IPS-18c (cell line): Measurements from ENCODE around the gene ZNF280A.
"Not testable (repeated sequence)": the region's sequence is repeated elsewhere in the genome, so short reads cannot be mapped to it uniquely, and the experiment has no call there.

ENCODE experiments used
- H3K4me3 ChIP-seq: 2 replicates; pipeline ENCODE4 v1.7.0; 2013; ENCODE audit warnings: low read depth, mild to moderate bottlenecking, low read length, moderate library complexity; ENCODE audit not compliant: insufficient read depth
- H3K9me3 ChIP-seq: one replicate; pipeline ENCODE4 v1.6.1; 2013; ENCODE audit warnings: mild to moderate bottlenecking, low read length, moderate library complexity; ENCODE audit not compliant: control insufficient read depth, insufficient read depth

ZNF280A gene

DNA sequence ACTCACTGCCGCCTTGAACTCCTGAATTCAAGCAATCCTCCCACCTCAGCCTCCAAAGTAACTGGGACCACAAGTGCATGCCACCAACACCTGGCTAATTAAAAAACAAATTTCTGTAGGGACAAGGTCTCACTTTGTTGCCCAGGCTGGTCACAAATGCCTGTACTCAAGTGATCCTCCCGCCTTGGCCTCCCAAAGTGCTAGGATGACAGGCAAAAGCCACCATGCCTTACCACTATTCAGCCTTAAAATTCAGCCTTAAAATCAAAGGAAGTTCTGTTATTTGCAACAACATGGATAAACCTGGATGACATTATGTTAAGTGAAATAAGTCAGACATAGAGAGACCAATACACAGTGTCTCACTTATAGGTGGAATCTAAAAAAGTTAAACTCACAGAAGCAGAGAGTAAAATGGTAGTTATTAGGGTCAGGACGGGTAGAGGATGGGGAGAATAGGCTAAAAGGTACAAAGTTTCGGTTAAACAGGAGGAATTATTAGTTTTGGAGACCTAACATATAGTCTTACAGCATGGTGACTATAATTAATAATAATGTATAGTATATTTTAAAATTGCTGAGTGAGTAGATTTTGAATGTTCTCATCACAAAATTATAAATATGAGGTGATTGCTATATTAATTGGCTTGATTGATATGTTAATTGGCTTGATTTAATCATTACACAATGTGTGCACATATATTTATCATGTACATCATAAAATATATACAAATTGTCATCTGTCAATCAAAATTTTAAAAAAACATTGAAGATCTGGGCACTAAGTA is 6.2 kb upstream of the ZNF280A start:
- Histone ChIP-seq H3K9me3 (no peaks in the 10 kb centered on the region), H3K4me3 (no peak overlapping the region)

DNA sequence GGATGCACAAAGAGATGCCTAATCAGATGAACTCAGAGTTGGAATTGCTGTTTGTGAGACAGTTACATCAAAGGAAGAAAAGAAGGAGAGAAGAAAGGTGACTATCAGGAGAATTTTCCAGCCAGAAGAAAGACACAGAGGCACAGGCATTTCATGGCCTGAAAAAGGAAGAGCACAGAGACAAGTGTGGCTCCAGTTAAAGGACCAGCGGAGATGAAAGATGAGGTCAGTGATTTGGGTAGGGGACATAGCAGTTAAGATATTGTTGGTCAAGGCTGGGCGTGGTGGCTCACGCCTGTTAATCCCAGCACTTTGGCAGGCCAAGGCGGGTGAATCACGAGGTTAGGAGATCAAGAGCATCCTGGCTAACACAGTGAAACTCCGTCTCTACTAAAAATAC is 3.4 kb upstream of the ZNF280A start:
- Histone ChIP-seq H3K9me3 (no peaks in the 10 kb centered on the region), H3K4me3 (no peak overlapping the region)

DNA sequence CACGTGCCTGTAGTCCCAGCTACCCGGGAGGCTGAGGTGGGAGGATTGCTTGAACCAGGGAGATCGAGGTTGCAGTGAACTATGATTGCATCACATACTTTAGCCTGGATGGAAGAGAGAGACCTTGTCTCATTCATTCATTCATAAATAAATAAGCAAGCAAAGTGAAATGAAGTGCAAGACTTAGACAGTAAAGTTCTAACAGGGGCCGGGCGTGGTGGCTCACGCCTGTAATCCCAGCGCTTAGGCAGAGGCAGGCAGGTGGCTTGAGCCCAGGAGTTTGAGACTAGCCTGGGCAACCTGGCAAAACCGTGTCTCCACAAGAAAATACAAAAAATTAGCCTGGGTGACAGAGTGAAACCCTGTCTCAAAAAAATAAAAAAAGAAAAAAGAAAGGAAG is 1.6 kb upstream of the ZNF280A start:
- Histone ChIP-seq H3K4me3 (no peak overlapping the region), H3K9me3 (no peaks in the 10 kb centered on the region)

DNA sequence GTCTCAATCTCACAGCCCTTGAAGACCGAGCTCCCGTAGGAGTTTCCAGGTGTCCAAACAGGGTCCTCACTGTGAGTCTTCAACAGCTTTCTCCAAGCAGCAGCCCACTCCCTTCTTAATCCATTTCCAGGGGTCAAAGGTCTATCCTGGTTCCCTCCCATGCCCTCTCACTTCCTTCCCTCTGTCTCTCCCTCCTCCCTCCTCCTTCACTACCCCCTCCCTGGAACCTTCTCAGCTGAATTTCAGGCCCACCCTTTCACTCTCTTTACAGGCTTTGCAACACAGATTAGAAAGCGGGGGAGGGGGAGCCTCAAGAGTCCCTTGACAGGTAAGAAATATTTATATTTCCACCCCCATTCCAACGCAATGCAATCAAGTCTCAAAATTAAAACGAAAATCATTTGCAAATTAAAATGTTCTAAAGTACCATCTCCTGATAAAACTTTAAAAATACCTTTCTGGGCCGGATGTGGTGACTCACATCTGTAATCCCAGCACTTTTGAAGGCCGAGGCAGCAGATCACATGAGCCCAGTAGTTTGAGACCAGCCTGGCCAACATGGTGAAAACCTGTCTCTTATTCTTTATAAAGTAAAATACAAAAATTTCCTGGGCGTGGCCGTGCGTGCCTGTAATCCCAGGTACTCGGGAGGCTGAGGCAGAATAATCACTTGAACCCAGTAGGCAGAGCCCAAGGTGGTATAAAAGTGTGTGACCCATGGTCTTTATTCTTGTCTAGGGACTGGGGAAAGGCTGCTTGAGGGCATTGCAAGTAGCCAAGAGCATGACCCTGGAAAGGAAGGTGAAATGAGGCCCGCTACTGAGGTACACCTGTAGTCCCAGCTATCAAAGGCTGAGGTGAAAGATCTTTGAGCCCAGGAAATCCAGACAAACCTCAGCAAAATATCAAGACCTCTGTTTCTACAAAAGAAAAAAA is 865 bp upstream of the ZNF280A start:
- Histone ChIP-seq H3K9me3 (no peaks in the 10 kb centered on the region), H3K4me3 (no peak overlapping the region)

DNA sequence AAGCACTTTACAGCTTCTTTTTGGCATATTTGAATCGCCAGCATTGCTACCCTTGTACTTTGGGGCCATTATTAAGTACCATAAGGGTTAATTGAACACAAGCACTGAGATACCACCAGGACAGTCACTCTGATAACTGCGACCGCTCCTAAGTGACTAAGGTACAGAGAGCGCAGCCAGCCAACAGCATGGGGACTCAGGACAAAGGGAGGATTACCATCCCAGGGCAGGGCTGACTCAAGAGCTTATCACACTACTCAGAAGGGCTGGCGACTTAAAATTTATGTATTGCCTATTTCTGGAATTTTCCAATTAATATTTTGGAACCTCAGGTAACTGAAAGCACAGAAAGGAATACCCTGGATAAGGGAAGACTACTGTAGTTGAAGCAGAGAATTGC is 479 bp downstream of the ZNF280A start:
- H3K9me3 ChIP-seq, result no peaks in the 10 kb centered on the region
- H3K4me3 ChIP-seq, result no peak overlapping the region

DNA sequence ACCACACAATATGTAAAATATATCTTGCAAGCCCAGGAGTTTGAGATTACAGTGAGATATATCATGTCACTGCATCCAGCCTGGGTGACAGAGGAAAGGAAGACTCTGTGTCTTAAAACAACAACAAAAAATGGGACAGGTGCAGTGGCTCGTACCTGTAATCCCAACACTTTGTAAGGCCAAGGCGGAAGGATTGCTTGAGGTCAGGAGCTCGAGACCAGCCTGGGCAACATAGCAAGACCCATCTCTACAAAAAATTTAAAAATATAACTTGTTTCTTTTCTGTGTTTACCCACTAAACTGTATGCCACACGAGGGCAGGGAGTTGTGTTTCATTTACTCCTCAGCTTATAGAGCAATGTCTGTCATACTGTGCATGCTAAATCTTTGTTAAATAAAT is 3.1 kb downstream of the ZNF280A start:
- Histone ChIP-seq H3K9me3 (no peaks in the 10 kb centered on the region), H3K4me3 (no peak overlapping the region)

DNA sequence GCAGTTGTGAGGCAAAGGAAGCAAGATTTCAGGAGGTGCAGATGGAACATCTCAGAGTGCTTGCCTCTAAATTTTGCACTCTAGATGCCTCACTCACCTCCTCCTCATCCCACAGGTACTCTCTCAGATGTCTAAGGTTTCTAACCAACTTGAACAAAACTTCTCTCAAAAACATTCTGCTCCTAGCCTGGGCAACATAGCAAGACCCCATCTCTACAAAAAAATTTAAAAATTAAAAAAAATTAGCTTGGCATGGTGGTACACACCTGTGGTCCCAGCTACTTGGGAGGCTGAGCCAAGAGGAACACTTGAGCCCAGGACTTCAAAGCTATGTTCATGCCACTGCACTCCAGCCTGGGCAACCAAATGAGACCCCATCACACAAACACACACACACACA is 4.2 kb downstream of the ZNF280A start:
- H3K4me3 ChIP-seq, result no peak overlapping the region
- H3K9me3 ChIP-seq, result no peaks in the 10 kb centered on the region

DNA sequence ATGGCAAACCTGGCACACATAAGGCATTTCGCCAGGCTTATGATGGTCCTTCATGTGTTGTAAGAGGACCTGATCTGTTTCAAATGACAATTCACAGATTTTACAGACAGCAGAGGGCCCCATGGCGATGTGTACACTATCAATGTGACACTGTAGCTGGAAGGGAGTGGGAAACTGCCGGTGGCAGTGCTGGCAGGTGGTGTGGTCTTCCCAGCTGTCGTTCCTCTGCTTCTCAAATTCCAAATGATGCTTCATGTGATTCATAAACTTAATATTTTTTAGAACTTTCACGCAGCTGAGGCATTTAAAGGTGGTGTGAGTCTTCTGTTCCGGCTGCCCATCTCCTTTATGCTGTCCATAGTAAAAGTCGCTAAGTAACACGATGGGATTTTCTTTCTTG is 5.6 kb downstream of the ZNF280A start:
- not testable (repeated sequence) for H3K9me3 ChIP-seq, H3K4me3 ChIP-seq

DNA sequence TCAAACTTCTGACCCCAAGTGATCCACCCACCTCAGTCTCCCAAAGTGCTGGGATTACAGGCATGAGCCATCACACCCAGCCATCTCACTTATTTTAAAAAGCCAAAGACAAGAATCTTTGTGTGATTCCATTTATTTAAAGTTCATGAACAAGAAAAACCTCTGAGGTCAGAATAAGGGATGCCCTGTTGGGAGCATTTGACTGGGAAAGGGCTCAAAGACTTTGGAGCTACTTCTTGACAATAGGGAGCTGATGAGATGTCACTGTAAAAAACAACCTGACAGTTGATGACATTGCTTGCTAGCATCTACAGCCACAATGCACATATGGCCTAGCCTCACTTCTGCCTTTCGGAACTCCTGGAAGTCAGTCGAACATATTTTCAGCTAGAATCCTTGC is 6.5 kb downstream of the ZNF280A start:
- Histone ChIP-seq H3K9me3 (no peaks in the 10 kb centered on the region), H3K4me3 (no peak overlapping the region)

DNA sequence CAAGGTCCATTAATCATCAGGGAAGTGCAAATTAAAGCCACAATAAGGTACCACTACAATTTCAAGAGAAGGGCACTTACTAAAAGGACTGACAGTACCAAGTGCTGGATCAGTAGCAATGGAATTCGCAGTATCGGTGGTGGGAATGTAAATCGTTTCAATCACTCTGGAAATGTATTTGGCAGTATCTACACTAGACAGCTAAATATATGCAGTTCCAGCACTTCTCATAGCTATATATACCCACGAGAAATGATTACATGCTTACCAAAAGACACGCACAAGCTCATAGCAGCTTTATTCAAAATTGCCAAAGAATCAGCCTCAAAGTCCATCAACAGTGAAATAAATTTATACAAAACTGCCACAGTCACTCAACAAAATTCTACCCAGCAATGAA is 7.1 kb downstream of the ZNF280A start:
- no peak overlapping the region for H3K4me3 ChIP-seq
- H3K9me3 ChIP-seq, result no peaks in the 10 kb centered on the region

DNA sequence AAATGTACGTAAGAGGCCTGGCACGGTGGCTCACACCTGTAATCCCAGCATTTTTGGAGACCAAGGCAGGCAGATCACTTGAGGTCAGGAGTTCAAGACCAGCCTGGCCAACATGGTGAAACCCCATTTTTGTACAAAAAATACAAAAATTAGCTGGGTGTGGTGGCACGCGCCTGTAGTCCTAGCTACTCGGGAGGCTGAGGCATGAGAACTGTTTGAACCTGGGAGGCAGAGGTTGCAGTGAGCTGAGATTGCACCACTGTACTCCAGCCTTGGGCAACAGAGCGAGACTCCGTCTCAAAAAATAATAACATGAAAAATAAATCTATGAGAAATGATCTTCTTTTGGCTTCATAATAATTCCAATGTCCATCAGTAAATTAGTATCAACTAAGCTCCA is 9.2 kb downstream of the ZNF280A start:
- H3K9me3 ChIP-seq, H3K4me3 ChIP-seq: not testable (repeated sequence)

DNA sequence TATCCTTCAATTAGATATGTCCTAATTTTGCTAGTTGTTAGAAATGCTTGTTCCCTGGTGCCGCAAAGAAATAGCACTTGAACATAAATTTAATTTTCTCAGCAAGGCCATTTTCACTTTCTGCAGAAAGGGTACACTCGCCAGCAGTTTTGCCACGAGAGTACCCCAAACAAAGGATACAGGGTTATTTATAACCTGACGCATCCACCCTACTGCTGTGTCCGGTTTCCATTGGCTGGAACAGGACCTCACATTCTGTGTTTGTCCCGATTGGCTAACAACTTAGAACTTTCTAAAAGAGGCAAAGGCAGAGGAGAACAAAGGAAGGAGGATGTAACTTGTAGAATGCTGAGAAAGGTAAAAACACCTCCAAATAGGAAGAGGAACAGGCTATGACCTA is 10.2 kb downstream of the ZNF280A start:
- H3K4me3 ChIP-seq, H3K9me3 ChIP-seq: not testable (repeated sequence)

DNA sequence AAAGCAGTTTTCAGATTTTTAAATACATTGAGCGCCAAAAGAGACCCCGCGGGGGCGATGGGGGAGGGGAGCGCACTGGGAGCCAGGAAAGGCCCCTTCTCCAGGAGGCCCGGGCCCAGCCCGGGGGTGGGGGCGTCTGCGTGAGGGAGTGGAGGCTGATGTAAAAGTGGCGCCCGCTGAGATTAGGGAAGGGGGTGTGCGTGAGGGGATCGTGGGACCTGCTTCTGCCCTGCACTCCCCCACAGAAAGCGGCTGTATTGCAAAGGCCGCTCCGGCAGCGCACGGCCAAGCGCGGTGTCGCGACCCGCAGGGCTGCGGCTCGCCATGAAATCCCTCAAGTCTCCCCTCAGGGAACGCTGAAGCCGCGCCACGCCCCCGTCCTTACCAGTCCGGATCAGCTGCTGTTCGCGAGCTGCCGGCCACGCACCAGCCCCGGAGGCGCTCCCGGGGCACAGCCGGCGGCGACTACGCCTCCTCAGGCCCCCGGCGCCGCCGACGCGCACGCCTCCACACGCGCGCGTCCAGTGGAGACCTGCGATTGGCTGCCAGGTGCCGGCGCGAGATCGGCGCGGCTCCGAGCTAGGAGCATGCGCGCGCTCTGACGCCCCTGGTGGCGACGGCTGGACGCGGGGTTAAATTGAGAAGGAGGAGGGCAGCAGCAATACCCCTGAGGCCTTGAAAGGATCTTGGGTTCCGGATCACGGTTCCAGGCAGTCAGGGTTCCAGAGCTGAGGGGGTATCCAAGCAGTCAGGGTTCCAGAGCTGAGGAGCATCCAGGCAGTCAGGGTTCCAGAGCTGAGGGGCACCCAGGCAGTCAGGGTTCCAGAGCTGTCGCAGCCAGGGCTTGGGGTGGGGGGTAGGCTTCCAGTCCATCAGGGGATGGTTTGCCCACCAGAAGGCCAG is 11.5 kb downstream of the ZNF280A start, which contains the start of gene ZNF280B:
TSS of gene ZNF280B (minus strand) at position 469 of the 903 bp plus-strand sequence. CDS start 19,344 bp downstream, outside the sequence.
- peak within 1 kb of the TSS; percentile 91 for H3K4me3 ChIP-seq

DNA sequence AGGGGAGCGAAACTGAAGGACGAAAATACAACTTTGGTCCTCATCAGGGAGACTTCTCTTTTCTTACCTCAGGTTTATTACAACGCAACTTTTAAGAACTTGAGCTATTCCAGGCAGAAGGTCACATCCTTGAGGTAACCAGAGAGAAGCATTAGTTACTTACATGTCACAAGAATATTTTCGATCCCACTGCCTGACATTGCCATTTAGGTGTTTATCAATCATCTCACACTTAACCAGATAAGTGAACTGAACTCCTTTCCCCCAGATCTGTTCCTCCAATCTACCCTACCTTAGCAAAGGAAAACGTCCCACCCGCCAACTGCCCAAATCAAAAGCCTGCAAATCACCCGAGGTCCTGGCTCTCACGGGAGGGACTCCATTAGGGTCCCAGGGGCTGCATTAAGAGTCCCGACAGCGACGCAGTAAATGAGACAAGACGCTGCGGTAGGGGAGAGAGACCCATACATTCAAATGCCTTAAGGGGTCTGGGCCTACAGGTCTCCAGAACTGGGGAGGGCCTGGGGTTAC is 12.3 kb downstream of the ZNF280A start:
- Histone ChIP-seq H3K9me3 (no peaks in the 10 kb centered on the region), H3K4me3 (peak overlapping the region; percentile 91)

More for the DNA sequence above, 11.5 kb downstream of the ZNF280A start, which contains the start of gene ZNF280B:
- no peaks in the 10 kb centered on the region for H3K9me3 ChIP-seq

DNA sequence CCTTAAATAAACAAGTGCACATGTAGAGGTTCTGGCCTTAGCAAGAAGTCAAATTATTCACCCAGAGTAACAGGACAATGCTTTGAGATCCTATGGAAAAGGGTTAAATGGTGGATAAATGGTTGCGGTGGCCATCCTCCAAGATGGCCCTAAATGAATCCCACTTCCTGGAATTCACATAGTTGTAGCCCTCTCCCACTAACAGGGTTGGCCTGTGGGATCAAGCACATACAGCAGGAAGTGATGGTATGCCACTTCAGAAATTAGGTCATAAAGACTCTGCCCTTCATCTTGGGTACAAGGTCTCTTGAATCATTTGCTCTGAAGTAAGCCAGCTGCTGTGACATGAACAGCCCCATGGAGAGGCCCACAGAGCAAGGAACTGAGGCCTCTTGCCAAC is 13.3 kb downstream of the ZNF280A start:
- Histone ChIP-seq H3K4me3 (no peak overlapping the region), H3K9me3 (no peaks in the 10 kb centered on the region)

DNA sequence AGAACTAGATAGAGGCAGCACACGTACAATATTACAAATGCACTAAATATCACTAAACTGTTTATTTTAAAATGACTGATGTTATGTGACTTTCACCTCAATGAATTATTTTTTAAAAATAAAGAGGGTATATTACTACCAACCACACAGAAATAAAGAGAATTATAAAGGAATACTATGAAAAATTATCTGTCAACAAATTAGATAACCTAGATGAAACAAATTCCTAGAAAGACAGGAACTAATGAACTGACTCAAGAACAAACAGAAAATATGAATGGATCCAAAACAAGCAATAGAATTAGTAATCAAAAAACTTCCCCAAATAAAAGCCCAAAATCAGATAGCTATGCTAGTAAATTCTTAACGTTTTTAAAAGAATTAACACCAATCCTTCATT is 21.8 kb downstream of the ZNF280A start:
- no peak overlapping the region for H3K4me3 ChIP-seq
- H3K9me3 ChIP-seq, result no peaks in the 10 kb centered on the region

DNA sequence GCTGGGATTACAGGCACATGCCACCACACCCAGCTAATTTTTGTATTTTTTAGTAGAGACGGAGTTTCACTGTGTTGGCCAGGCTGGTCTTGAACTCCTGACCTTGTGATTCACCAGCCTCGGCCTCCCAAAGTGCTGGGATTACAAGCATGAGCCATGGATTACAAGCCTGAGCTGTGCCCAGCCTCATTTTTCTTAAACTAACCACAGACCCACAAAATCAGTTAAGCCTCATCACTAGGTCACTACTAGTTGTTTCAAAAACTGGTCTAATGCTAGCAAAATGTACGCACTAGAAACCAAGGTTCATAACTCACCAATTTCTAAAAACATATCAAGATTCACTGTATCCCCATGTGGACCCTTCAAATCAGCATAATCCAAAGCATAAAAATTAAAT is 28.5 kb downstream of the ZNF280A start:
- H3K9me3 ChIP-seq, H3K4me3 ChIP-seq: not testable (repeated sequence)
